Peyer's patch (tissue), 4 donors: Measurements from ENCODE around the gene KDM2A.

ENCODE experiments used
- CTCF ChIP-seq, 6 experiments: fragments of 450-650 bp in 4 of 6; fragments of 200-600 bp in 2 of 6; sonication (generic) in 1 of 6; IDR thresholded peaks; one replicate each; pipeline ENCODE4 v1.5.1; 2017 to 2019; ENCODE audit warnings: antibody characterized with exemption in 6 of 6, mild to moderate bottlenecking in 3 of 6, moderate library complexity in 1 of 6
- POLR2A ChIP-seq, 2 donors: fragments of 450-650 bp; IDR thresholded peaks; one replicate each; pipeline ENCODE4 v1.5.1; 2017; ENCODE audit warnings: antibody characterized with exemption in 2 of 2, mild to moderate bottlenecking in 2 of 2, moderate library complexity in 2 of 2

GRCh38 chr11:67255864-67256263, 136.8 kb downstream of the KDM2A start:
- no peak for TF ChIP-seq CTCF (IDR thresholded peaks at IDR 0.05)
- no peak for TF ChIP-seq POLR2A (IDR thresholded peaks at IDR 0.05)
